ENCODE measurements around the gene FBXO31.

The FBXO31 gene

GRCh38 chr16:87361916-87362619 lies 21.5 kb downstream of the FBXO31 start:
- no peak for DNase-seq

DNA sequence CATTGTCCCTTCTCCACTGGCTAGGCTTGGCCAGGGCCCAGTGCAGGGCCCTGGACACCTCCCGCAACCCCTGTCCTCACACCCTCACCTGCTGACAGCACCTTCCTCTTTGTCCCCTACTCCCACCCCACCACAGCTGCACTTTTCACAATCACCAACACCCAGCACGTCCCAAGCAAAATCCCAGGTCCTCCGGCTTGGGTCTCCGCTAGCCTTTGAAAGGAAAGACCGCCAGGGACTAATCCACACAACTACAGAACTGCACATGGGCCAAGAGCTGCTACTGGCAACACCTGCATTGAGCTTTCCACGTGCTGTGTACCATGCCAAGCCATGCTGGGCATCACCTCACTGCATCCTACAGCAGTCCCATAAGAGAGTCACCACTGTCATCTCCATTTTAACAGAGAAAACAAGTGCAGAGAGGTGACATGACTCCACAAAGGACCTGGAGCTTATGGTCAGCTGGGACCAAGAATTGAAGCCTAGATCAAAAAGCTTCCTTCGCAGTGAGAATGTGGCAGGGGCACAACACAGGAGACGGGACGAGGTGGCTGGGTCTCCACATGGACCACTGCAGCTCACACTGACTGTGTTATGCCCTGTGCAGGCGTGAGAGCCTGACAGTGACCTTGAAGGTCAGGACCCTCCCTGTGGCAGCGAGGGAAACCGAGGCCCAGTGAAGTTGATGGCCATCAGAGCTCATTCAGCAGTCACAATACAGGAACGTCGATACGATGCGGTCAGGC lies 22.5 kb downstream of the FBXO31 start:
- DNase-seq = no peak

- DNase-seq = no peak
Measured at GRCh38 chr16:87359121-87359520, 24.5 kb downstream of the FBXO31 start.

- DNase-seq = no peak
Measured at GRCh38 chr16:87358696-87359095, 24.9 kb downstream of the FBXO31 start.

DNA sequence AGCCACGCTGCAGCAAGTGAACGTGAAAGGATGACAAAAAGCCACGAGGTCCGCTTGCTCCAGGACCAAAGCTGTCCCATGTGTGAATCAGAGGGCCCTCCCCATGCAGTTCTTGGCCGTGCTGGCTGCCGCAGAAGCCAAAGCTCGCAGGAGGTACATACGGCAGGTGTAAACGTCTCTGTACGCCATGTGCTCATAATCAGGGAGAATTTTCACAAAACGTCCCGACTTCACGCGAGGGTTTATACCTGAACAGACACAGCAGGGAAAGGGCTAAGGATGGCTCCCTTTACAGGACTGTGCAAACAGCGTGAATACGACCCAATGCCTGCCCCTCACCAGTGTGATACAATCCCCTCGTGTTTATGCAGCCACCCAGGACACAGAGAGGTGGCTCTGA lies 25.3 kb downstream of the FBXO31 start:
- DNase-seq = no peak

GRCh38 chr16:87356491-87356853 lies 27.1 kb downstream of the FBXO31 start:
- no peak for DNase-seq

DNA sequence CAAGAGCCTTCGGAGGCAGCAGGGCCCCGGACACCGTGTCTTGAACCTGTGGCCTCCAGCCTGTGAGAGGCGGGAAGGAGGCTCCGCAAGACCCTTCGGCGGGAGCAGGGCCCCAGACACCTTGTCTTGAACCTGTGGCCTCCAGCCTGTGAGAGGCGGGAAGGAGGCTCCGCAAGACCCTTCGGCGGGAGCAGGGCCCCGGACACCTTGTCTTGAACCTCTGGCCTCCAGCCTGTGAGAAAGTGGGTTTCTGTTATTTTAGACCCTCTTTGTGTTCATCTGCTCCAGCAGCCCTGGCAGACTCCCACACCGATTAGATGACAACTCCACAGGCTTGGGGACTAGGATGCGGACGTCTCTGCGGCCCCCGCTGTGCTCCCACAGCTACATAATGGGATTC lies 30.0 kb downstream of the FBXO31 start:
- DNase-seq = no peak

DNA sequence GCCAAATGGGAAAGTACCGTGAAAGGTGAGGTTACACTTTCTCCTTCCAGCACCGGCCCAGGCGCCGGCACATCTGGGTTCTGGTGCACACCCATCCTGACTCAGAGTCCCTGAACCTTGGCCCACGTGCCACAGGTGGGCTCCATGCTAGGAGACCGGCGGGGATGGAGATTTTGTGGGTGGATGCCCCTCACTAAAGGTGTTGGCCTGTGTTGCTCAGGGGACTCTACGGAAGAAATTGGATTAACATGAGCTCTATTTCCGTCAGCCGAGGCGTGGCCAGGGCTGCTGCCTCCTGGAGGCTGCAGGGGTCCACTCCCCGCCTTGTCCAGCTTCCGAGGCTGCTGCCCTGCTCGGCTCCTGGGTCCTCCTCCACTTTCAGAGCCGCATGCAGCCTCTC lies 30.8 kb downstream of the FBXO31 start:
- DNase-seq = no peak

GRCh38 chr16:87351320-87351698 lies 32.3 kb downstream of the FBXO31 start:
- no peak for DNase-seq

DNA sequence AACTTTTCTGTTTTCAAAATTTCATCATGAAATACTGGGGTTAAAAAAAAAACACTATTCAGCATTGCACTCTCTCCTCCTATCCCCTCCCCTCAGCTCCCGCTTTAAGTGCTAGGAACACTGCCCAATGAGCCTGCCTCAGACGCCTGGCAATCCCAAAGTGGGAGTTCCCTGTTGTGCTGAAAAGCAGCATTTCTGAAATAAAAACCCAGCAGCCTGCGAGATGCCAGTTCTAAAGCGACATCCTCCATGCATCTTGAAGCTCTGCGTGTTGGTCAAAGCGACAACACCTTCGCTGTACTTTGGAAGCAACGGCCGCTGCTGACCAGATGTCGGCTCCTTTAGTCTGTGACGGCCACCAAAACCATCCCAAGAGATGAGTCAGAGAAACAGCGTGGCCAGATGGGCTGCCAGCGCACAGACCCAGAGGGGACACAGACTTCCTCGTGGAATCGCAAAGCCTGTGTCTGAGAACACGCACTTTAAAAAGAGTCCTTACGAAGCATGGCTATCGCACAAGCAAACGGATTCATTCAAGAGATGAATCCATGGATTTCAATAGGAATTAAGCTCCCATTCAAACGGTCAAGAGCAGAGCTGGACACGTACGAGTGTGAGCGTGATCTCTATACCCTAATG lies 32.8 kb downstream of the FBXO31 start:
- no peak for DNase-seq

- no peak for DNase-seq
Measured at GRCh38 chr16:87350031-87350430, 33.5 kb downstream of the FBXO31 start.

DNA sequence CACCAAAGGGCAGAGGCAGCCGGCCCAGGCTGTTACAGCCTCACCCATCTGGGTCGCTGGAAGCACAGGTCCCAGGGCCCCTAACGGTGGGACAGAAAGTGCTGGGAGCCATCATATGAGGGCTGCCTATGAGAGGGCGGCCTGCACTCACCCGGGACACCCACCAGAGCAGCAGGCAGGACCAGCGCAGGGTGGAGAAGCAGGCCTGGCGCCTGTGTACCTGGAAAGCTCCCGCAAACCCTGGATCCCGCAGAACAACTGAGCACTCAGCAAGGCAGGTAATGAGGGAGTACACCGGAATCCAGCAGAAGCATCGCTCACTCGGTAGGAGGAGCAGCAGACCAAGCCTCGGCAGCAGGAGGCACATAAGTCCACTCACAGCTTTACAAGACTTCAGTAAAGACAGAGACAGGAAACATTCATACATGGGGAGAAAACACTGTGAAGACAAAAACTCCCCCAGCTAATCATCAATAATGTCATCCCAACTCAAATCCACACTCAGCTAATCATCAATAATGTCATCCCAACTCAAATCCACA lies 34.9 kb downstream of the FBXO31 start:
- DNase-seq = no peak

GRCh38 chr16:87347932-87348615 lies 35.5 kb downstream of the FBXO31 start:
- no peak for DNase-seq

DNA sequence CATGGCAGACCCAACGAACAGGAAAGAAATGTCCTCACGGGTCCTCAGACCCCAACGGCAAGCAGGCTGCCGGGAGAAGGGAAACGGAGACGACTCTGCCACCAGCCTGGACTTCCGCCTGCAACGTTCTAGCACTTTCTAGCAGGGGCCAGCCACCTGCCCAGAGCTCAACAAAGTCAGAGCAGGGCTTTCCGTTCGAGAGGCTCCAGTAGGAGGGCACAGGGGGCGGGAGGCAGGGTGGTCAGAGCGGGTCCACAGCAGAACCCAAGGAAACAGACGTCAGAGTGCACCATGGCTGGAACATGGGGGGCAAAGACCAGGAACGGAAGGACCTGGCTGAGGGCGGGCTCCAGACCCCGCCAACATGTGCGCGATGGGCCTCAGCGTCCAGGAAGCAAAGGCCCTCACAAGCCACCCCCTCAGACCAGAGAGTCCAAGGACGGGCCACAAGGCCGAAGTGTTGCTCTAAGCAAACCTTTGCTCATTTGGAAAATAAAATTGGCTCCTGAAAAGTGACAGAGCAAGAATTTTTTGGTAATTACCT lies 37.0 kb downstream of the FBXO31 start:
- no peak for DNase-seq

DNA sequence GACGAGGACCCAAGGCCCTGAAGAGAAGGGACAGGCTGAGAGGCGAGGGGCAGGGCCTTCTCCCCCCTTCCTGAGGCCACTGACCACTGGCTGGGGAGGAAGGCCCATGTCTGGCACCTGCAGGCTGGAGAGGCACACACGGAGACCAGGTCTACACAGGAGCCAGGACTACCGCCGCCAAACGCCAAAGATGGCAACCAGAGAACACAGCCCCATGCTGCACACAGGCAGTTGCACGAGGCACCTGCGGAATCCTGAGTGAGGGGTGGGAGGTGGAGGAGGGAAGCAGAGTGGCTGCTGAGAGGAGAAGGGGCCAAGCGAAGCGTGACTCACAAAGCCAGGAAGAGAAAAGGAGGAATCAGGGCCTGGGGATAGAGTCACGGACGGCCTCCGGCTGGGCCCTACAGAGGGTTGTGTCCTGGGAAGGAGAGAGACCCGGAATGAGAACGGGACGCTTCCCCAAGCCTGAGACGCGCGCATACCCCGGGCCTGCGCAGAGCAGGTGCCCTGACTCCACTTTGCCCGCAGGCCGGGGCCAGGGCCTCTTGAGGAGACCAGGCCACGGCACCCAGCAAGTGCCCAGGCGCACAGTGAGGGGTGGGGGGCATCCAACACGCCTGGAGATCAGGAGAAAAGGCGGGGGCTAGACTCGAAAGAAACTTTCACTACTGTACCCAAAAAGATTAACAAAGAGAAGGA lies 37.7 kb downstream of the FBXO31 start:
- no peak for DNase-seq

GRCh38 chr16:87344931-87345631 lies 38.5 kb downstream of the FBXO31 start:
- DNase-seq = peak; percentile 42

DNA sequence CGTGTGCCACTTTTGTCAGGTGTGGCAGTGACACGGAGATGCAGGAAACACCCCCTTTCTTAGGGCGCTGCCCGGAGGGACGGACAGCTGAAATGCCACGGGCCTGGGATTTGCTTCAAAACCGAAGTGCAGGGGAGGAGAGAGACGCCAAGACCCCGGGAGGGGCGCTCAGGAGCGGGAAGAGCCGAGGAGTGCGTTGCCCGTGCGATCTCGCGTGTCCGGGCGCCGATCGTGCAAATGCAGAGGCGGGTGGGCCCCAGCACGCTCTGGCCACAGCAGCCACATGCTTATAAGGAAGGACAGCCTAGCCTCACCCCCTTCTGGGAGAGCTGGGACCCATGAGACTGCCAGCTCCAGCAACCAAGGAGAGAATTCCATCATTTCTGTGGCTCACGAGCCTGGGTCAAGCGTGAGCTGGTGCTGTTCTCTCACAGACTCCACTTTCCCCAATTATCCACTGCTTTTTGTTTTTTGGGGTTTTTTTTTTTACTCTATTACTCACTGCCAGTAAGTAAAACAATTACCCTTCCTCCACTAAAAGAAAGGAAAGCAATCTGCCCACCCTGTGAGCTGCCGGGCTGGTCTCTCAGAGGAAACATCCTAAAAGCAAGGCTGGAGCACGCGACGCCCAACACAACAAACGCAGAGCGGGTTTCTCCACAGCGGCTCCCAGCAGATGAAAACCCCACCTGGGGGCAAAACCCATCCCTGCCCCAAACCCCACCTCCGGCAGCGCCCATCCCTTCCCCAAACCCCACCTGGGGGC lies 39.2 kb downstream of the FBXO31 start:
- DNase-seq = no peak

- DNase-seq = no peak
Measured at GRCh38 chr16:87343753-87344050, 39.9 kb downstream of the FBXO31 start.

DNA sequence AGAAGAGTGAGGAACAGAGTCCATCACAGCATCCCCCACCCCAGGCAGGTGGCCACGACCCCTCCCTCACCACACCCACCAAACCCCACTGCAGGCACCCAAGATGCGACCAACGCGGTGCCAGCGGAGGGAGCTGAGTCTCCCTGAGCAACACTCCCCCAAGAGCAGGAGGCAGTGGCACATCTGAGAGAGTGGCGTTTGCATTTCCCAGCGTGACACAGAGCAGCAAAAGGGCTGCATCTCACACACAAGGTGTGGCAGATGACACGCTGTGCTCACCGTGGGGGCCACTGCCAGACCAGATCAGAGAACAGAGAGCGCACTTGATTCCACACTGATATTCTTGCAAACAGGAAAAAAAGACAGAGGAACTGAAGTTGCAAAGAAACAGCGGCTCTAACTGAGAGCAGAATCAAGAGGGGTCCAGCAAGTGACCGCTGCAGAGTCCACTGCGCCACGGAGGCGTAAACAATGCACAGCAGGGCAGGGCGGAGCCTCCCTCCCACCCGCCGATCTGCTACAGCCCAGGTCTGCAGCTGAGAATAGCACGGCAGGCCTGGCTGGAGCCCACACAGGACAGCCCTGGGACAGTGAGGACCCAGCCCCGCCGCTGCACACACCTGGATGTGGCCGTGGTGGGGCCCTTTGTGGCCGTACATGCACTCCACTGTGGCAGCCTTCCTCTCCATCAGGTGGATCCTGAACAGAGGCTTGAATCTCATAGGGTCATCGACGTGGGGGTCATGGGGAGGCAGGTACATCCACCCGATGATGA lies 40.4 kb downstream of the FBXO31 start:
- DNase-seq = no peak

DNA sequence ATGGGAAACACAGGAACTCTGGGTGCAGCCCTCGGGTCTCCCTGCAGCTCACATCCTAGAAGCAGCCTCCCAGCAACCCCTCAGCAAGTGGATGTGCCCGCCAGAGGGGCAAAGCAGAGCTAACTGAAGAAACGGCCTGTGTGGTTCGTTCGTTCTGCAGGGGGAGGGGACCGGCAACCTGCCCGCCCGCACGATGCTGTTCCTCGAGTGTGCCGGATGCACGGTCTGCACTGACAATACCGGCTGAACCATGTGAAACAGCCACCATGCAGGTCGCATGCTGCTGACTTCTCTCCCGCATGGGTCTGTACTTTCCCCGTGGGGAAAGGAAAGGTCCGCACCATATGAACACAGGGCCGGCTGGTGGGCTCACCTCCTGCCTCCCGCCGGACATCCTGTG lies 41.1 kb downstream of the FBXO31 start:
- no peak for DNase-seq
